ENCODE results near the gene EVPL.
"Not testable (repeated sequence)": the region's sequence is repeated elsewhere in the genome, so short reads cannot be mapped to it uniquely, and the experiment has no call there.

Gene EVPL

GRCh38 chr17:75975757-75976174 lies 51.3 kb downstream of the EVPL start:
- H3K27ac ChIP-seq: no peak overlapping the region
- no peak for TF ChIP-seq CTCF (IDR thresholded peaks at IDR 0.05; ENCODE audit: low read depth, low read length)

GRCh38 chr17:75975187-75975586 lies 51.9 kb downstream of the EVPL start:
- H3K36me3 ChIP-seq: peaks cover 57% of the 10 kb centered on the region
- H3K4me3 ChIP-seq (ENCODE audit: low read depth, low read length); H3K27ac ChIP-seq; H3K9me3 ChIP-seq (ENCODE audit: severe bottlenecking); DNase-seq; H3K27me3 ChIP-seq (ENCODE audit: insufficient read depth, low read depth, severe bottlenecking): not testable (repeated sequence)

More at GRCh38 chr17:75975757-75976174, 51.3 kb downstream of the EVPL start:
- Histone ChIP-seq H3K9me3 (ENCODE audit: severe bottlenecking) (no peaks in the 10 kb centered on the region), H3K36me3 (peaks cover 51% of the 10 kb centered on the region), H3K4me3 (ENCODE audit: low read depth, low read length) (no peak overlapping the region), H3K27me3 (ENCODE audit: insufficient read depth, low read depth, severe bottlenecking) (no peaks in the 10 kb centered on the region)
- DNase-seq: no peak

- H3K27ac ChIP-seq: no peak overlapping the region
- no peak overlapping the region for H3K4me3 ChIP-seq (ENCODE audit: low read depth, low read length)
- no peak for DNase-seq
- H3K27me3 ChIP-seq (ENCODE audit: insufficient read depth, low read depth, severe bottlenecking): no peaks in the 10 kb centered on the region
- no peaks in the 10 kb centered on the region for H3K9me3 ChIP-seq (ENCODE audit: severe bottlenecking)
- no peak for TF ChIP-seq CTCF (IDR thresholded peaks at IDR 0.05; ENCODE audit: low read depth, low read length)
- peaks cover 55% of the 10 kb centered on the region for H3K36me3 ChIP-seq
Measured at GRCh38 chr17:75970626-75971025, 56.5 kb downstream of the EVPL start.

- no peak overlapping the region for H3K27ac ChIP-seq
- H3K36me3 ChIP-seq: peaks cover 49% of the 10 kb centered on the region
- no peak for DNase-seq
- no peaks in the 10 kb centered on the region for H3K27me3 ChIP-seq (ENCODE audit: insufficient read depth, low read depth, severe bottlenecking)
- H3K4me3 ChIP-seq (ENCODE audit: low read depth, low read length): no peak overlapping the region
- no peak for TF ChIP-seq CTCF (IDR thresholded peaks at IDR 0.05; ENCODE audit: low read depth, low read length)
- H3K9me3 ChIP-seq (ENCODE audit: severe bottlenecking): no peaks in the 10 kb centered on the region
Measured at GRCh38 chr17:75970011-75970523, 57.0 kb downstream of the EVPL start.

- DNase-seq; H3K9me3 ChIP-seq (ENCODE audit: severe bottlenecking); H3K27ac ChIP-seq; H3K27me3 ChIP-seq (ENCODE audit: insufficient read depth, low read depth, severe bottlenecking); H3K4me3 ChIP-seq (ENCODE audit: low read depth, low read length): not testable (repeated sequence)
- H3K36me3 ChIP-seq: peaks cover 44% of the 10 kb centered on the region
Measured at GRCh38 chr17:75969044-75969443, 58.1 kb downstream of the EVPL start.

GRCh38 chr17:75965468-75965867 lies 61.6 kb downstream of the EVPL start:
- H3K9me3 ChIP-seq (ENCODE audit: severe bottlenecking): no peaks in the 10 kb centered on the region
- no peaks in the 10 kb centered on the region for H3K27me3 ChIP-seq (ENCODE audit: insufficient read depth, low read depth, severe bottlenecking)
- peaks cover 23% of the 10 kb centered on the region for H3K36me3 ChIP-seq
- H3K4me3 ChIP-seq (ENCODE audit: low read depth, low read length): no peak overlapping the region
- H3K27ac ChIP-seq: no peak overlapping the region
- TF ChIP-seq CTCF (IDR thresholded peaks at IDR 0.05; ENCODE audit: low read depth, low read length): no peak
- no peak for DNase-seq

GRCh38 chr17:75959839-75960511 lies 67.1 kb downstream of the EVPL start:
- no peak for DNase-seq
- TF ChIP-seq CTCF (IDR thresholded peaks at IDR 0.05; ENCODE audit: low read depth, low read length): no peak
- Histone ChIP-seq H3K9me3 (ENCODE audit: severe bottlenecking) (no peaks in the 10 kb centered on the region), H3K4me3 (ENCODE audit: low read depth, low read length) (no peak overlapping the region), H3K27ac (no peak overlapping the region), H3K27me3 (ENCODE audit: insufficient read depth, low read depth, severe bottlenecking) (no peaks in the 10 kb centered on the region), H3K36me3 (peaks cover 32% of the 10 kb centered on the region)

Measured in WERI-Rb-1 (cell line).